ENCODE measurements around the gene RS1. TPM values are rescaled to one million over a fixed set of nuclear protein-coding genes. Genes with fewer than 3 reads are reported as not detected.

RS1 gene
- total RNA-seq, 4 donors from 2014 or later, result not detected

DNA sequence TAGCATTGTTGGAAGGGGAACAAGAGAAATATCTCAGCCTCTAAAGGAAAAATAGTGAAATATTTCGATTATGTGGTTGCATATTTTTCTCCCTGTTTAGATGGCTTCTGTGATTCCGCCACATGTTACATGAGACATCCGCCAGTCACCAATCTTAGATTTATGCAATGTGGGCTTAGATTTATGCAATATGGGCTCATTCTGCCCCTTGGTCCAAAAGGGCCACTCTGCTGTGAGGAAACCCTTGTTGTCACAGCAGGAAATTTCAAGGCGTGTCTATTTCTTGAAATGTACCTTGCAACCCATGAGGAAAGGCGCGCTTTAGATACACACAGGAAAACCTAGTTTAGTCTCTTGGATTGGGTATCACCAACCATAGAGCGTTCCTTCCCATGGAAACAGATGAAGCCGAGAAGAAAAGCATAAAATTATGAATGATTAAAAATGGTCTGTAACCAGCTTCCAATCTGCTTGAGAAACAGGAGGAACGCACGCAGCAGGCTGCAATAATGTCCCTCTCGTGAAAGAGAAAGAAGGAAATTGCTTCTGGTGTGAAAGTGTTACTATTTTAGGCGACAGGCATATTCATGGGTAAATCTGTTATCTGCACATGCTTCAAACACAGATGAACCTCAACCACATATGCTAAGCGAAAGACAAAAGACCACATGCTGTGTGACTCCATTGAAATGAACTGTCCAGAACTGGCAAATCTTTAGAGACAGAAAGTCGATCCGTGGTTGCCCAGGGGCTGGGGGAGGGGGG is 3.7 kb downstream of the RS1 start:
- no peaks in the 10 kb centered on the region for H3K4me1 ChIP-seq
- no peaks in the 10 kb centered on the region for H3K27me3 ChIP-seq
- H3K36me3 ChIP-seq, result no peaks in the 10 kb centered on the region
- 72 to 77% methylated on average over 15 of the region's 15 CpGs for WGBS, 2 donors
- H3K27ac ChIP-seq, result no peak overlapping the region
- TF ChIP-seq EP300 (IDR thresholded peaks at IDR 0.05) (no peak), POLR2A (IDR thresholded peaks at IDR 0.05) (no peak)
- TF ChIP-seq, protein P1, sequence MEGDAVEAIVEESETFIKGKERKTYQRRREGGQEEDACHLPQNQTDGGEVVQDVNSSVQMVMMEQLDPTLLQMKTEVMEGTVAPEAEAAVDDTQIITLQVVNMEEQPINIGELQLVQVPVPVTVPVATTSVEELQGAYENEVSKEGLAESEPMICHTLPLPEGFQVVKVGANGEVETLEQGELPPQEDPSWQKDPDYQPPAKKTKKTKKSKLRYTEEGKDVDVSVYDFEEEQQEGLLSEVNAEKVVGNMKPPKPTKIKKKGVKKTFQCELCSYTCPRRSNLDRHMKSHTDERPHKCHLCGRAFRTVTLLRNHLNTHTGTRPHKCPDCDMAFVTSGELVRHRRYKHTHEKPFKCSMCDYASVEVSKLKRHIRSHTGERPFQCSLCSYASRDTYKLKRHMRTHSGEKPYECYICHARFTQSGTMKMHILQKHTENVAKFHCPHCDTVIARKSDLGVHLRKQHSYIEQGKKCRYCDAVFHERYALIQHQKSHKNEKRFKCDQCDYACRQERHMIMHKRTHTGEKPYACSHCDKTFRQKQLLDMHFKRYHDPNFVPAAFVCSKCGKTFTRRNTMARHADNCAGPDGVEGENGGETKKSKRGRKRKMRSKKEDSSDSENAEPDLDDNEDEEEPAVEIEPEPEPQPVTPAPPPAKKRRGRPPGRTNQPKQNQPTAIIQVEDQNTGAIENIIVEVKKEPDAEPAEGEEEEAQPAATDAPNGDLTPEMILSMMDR (IDR thresholded peaks at IDR 0.05), result no peak
- no peak overlapping the region for H3K4me3 ChIP-seq
- no peaks in the 10 kb centered on the region for H3K9me3 ChIP-seq
- no peak for DNase-seq (ENCODE audit: low spot score in 2 of 2)

DNA sequence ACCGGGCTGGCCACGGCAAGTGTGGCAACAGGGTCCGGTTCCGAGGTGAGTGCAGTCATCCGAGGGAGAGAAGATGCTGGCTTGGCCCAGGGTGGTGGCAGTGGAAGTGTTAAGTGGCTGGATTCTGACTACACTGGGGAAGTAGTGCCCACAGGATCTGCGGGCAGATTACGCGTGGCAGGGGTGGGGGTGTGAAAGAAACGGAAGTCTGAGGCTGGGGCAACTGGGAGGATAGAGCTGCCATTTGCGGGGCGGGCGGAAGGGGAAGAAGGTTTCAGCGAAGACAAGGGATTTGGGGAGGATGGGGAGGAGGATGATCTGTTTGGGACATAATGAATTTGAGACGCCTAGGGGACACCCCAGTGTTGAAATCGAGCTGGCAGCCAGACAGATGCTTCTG is 5.3 kb downstream of the RS1 start:
- Histone ChIP-seq H3K4me1 (no peaks in the 10 kb centered on the region), H3K27ac (no peak overlapping the region), H3K9me3 (no peaks in the 10 kb centered on the region), H3K27me3 (no peaks in the 10 kb centered on the region), H3K4me3 (no peak overlapping the region), H3K36me3 (no peaks in the 10 kb centered on the region)
- no peak for DNase-seq (ENCODE audit: low spot score in 2 of 2)
- TF ChIP-seq POLR2A (IDR thresholded peaks at IDR 0.05) (no peak), EP300 (IDR thresholded peaks at IDR 0.05) (no peak)
- TF ChIP-seq, protein P1 (IDR thresholded peaks at IDR 0.05), result no peak
- WGBS, 2 donors, result 70 to 83% methylated on average over 15 of the region's 15 CpGs

DNA sequence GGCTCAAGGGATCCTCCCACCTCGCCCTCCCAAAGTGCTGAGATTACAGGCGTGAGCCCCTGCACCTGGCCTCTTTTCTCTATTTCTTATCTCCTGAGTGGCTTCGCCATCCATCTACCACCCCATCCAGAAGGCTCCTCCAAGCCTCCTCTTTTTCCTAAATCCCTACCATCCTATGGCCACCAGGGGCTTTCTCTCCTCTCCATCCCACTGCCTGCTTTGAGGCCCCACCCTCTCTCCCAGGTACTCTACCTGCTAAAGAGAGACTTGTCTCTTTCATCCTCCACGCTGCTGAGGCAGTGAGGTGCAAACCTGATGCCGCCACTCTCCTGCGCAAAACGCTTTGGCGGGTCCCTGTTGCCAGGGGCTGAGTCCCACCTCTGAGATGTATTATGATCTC is 7.0 kb downstream of the RS1 start:
- Histone ChIP-seq H3K9me3 (no peaks in the 10 kb centered on the region), H3K36me3 (no peaks in the 10 kb centered on the region), H3K4me3 (no peak overlapping the region), H3K27me3 (no peaks in the 10 kb centered on the region), H3K27ac (no peak overlapping the region), H3K4me1 (no peaks in the 10 kb centered on the region)
- DNase-seq (ENCODE audit: low spot score in 2 of 2), result no peak
- TF ChIP-seq, protein P1 (IDR thresholded peaks at IDR 0.05), result no peak
- no peak for TF ChIP-seq EP300 (IDR thresholded peaks at IDR 0.05)
- no peak for TF ChIP-seq POLR2A (IDR thresholded peaks at IDR 0.05)
- WGBS, 2 donors, result 83% methylated on average over 8 of the region's 8 CpGs

DNA sequence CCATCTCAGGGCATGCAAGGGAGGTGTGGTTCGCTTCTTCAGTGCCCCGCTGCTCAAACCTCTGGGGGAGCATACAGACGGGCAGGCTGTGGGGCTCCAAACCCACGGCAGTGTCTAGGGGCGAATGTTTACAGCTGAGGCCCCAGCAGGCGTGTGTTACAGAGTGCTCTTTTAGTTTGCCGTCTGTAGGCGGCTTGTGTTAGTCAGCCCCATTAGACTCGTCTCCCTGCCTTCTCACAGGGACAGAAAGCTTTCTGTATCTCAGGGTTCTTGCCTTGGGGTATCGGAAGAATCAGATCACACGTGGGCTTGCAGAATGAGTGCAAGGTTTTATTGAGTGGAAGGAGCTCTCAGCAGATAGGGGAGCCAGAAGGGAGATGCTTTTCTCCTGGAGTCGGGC is 10.6 kb downstream of the RS1 start:
- H3K27ac ChIP-seq, result no peak overlapping the region
- no peak for DNase-seq (ENCODE audit: low spot score in 2 of 2)
- TF ChIP-seq POLR2A (IDR thresholded peaks at IDR 0.05), result no peak
- no peaks in the 10 kb centered on the region for H3K27me3 ChIP-seq
- WGBS, 2 donors, result 55 to 74% methylated on average over 8 to 12 of the region's 12 CpGs
- no peaks in the 10 kb centered on the region for H3K9me3 ChIP-seq
- no peak overlapping the region for H3K4me3 ChIP-seq
- no peaks in the 10 kb centered on the region for H3K4me1 ChIP-seq
- no peaks in the 10 kb centered on the region for H3K36me3 ChIP-seq

DNA sequence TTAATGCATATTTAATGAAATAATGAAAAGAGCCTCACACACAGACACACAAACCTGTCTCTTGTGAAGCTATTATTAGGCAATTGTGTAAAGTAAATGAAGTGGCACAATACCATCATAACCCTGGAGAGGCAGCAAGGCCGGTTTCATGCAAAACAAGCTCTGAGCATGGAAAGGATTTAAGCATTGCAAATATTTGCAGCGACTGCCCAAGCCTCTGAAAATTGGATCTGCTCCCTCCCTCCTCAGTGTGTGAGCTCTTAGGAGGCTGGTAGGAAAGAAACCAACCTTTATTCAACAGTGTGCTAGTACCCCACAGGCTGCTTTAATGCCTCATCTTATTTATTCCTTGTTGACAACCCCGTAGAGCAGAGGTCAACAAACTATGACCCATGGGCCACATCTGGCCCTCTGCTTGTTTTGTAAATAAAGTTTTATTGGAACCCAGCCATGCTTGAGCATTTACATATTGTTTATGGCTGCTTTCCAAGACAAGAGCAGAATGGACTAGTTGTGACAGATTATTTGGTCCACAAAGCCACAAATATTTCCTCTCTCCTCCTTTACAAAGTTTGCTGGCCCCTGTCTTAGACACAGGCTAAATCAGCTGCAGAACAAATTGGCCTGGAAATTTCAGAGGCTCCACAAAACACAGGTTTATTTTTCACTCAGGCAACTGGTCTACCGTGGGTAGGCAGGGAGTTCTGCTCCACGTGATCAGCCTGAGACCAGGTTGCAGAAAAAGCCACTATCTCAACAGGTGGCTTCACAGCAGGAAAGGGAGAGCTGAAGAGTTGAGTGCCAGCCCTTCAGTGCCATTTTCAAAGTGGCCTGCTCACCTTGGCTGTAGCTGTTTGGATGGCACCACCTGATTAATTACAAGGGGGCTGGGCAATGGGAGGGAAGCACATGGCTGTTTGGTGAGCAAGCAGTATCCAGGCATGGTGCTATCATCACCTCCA is 16.8 kb downstream of the RS1 start:
- WGBS, 2 donors, result 26 to 31% methylated on average over 5 of the region's 5 CpGs
- no peaks in the 10 kb centered on the region for H3K9me3 ChIP-seq
- no peaks in the 10 kb centered on the region for H3K4me1 ChIP-seq
- no peak overlapping the region for H3K27ac ChIP-seq
- TF ChIP-seq, protein P1 (IDR thresholded peaks at IDR 0.05), result no peak
- TF ChIP-seq EP300 (IDR thresholded peaks at IDR 0.05), result no peak
- TF ChIP-seq POLR2A (IDR thresholded peaks at IDR 0.05), result no peak
- H3K27me3 ChIP-seq, result no peaks in the 10 kb centered on the region
- DNase-seq (ENCODE audit: low spot score in 2 of 2), result no peak
- H3K4me3 ChIP-seq, result no peak overlapping the region
- no peaks in the 10 kb centered on the region for H3K36me3 ChIP-seq
